ENCODE measurements around the gene ID1. TPM values are rescaled to one million over a fixed set of nuclear protein-coding genes. Genes with fewer than 3 reads are reported as not detected.

ID1 gene
- total and polyA plus RNA-seq, 2 experiments from 2014 or later = 221 to 479 TPM

- peaks cover 53% of the 10 kb centered on the region for H3K4me1 Mint-ChIP-seq
Measured at GRCh38 chr20:31573555-31574321, 31.4 kb upstream of the ID1 start.

More at GRCh38 chr20:31573555-31574321, 31.4 kb upstream of the ID1 start:
- Histone ChIP-seq H3K4me1 (ENCODE audit: insufficient read depth) (peaks cover 61% of the 10 kb centered on the region), H3K27me3 (ENCODE audit: insufficient read depth) (no peaks in the 10 kb centered on the region), H3K4me2 (peak overlapping the region; percentile 81), H3K9me2 (ENCODE audit: insufficient read depth) (no peaks in the 10 kb centered on the region), H4K20me1 (replicated peaks; ENCODE audit: insufficient read depth) (no peaks in the 10 kb centered on the region), H3K36me3 (ENCODE audit: insufficient read depth) (no peaks in the 10 kb centered on the region), H3K27ac (ENCODE audit: low read depth) (peak overlapping the region; percentile 92), H3F3A (replicated peaks; ENCODE audit: low read depth) (peaks cover 43% of the 10 kb centered on the region), H3K4me3 (peak overlapping the region; percentile 53), H3K79me2 (replicated peaks; ENCODE audit: insufficient read depth) (0 out of 2 replicates have a peak, but pooled peaks cover 4% of the 10 kb centered on the region), H2AFZ (no peak overlapping the region)
- ATAC-seq (no peak), DNase-seq (ENCODE audit: low spot score) (no peak)
- TF ChIP-seq NANOG (IDR thresholded peaks at IDR 0.05; ENCODE audit: borderline replicate concordance) (no peak), EZH2phosphoT487 (IDR thresholded peaks at IDR 0.05; ENCODE audit: unreplicated experiment) (no peak), CREB1 (CRISPR knock-in tag; IDR thresholded peaks at IDR 0.05; ENCODE audit: low read depth) (no peak), ZNF114 (CRISPR knock-in tag; IDR thresholded peaks at IDR 0.05) (no peak), ZNF462 (CRISPR knock-in tag; IDR thresholded peaks at IDR 0.05) (no peak), ETS1 (IDR thresholded peaks at IDR 0.05) (no peak), ZNF331 (CRISPR knock-in tag; IDR thresholded peaks at IDR 0.05; ENCODE audit: low read depth) (no peak), STAT1 (IDR thresholded peaks at IDR 0.05; ENCODE audit: unreplicated experiment) (no peak), JUNB (IDR thresholded peaks at IDR 0.05; ENCODE audit: unreplicated experiment) (no peak), POLR2AphosphoS5 (IDR thresholded peaks at IDR 0.05; ENCODE audit: low read depth) (no peak)
- H3K4me3 Mint-ChIP-seq = peak overlapping the region; percentile 74
- peaks cover 35% of the 10 kb centered on the region for H3K27me3 Mint-ChIP-seq (ENCODE audit: insufficient read depth, low read depth, poor library complexity)
- peaks cover 13% of the 10 kb centered on the region for H3K9me3 Mint-ChIP-seq
- H3K27ac Mint-ChIP-seq = peak overlapping the region; percentile 64
- H3K36me3 Mint-ChIP-seq (ENCODE audit: low read depth) = peaks cover 33% of the 10 kb centered on the region
